ENCODE data around the gene TIGD3. TPM values are rescaled to one million over a fixed set of nuclear protein-coding genes. Genes with fewer than 3 reads are reported as not detected.
"Not testable (repeated sequence)": the region's sequence is repeated elsewhere in the genome, so short reads cannot be mapped to it uniquely, and the experiment has no call there.

The TIGD3 gene
- total and polyA plus RNA-seq, 2 donors (not counting 1 experiment from before 2014, with no cell fraction given) = 0.17 TPM; not detected in 1

DNA sequence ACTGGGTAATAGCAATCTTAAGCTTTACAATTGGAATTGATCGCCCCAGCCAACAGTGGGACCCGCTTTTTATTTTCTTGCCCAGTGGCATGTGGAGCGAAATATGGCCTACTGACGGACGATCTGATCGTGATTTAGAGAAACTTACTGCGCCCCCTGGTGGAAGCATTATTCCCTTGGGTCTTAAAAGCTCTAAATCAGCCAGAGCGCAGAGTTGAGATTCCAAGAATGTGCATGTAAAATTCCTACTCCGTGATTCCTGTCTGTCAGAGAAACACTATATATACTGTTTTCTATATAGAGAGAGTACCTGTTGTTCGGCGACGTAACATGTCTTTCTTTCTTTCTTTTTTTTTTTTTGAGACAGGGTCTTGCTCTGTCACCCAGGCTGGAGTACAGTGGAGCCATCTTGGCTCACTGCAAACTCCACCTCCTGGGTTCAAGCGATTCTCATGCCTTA, 24.6 kb upstream of the TIGD3 start:
- no peak overlapping the region for H3K4me2 ChIP-seq (ENCODE audit: extremely low read depth, insufficient read depth, low read length)
- no peak overlapping the region for H3K27ac ChIP-seq (ENCODE audit: insufficient read depth, low read length)
- TF ChIP-seq EZH2 (IDR thresholded peaks at IDR 0.05; ENCODE audit: low read length, missing control alignments) = no peak
- TF ChIP-seq, protein P1, sequence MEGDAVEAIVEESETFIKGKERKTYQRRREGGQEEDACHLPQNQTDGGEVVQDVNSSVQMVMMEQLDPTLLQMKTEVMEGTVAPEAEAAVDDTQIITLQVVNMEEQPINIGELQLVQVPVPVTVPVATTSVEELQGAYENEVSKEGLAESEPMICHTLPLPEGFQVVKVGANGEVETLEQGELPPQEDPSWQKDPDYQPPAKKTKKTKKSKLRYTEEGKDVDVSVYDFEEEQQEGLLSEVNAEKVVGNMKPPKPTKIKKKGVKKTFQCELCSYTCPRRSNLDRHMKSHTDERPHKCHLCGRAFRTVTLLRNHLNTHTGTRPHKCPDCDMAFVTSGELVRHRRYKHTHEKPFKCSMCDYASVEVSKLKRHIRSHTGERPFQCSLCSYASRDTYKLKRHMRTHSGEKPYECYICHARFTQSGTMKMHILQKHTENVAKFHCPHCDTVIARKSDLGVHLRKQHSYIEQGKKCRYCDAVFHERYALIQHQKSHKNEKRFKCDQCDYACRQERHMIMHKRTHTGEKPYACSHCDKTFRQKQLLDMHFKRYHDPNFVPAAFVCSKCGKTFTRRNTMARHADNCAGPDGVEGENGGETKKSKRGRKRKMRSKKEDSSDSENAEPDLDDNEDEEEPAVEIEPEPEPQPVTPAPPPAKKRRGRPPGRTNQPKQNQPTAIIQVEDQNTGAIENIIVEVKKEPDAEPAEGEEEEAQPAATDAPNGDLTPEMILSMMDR (conservative IDR thresholded peaks at IDR 0.05 in 1 of 2, IDR thresholded peaks at IDR 0.05 in 1 of 2; ENCODE audit: low read depth in 1 of 2, low read length in 2 of 2) = peak; percentile 70
- H2AFZ ChIP-seq (ENCODE audit: low read length) = no peak overlapping the region
- H3K9ac ChIP-seq (ENCODE audit: insufficient read depth, low read length) = no peak overlapping the region
- no peaks in the 10 kb centered on the region for H3K27me3 ChIP-seq (ENCODE audit: control insufficient read depth, insufficient read depth, low read length)
- no peak overlapping the region for H3K4me3 ChIP-seq (replicated peaks in 1 of 4; ENCODE audit: control extremely low read depth in 1 of 4, insufficient read depth in 1 of 4, low read depth in 3 of 4, low read length in 4 of 4)
- no peaks in the 10 kb centered on the region for H3K4me1 ChIP-seq (ENCODE audit: control insufficient read depth, extremely low read depth, insufficient read depth, low read length)
- DNase-seq (ENCODE audit: low read depth in 2 of 2) = peak; percentile 82 to 95
- H3K9me3 ChIP-seq (ENCODE audit: control insufficient read depth, insufficient read depth, low read depth, low read length) = no peaks in the 10 kb centered on the region
- H3K36me3 ChIP-seq (ENCODE audit: control insufficient read depth, insufficient read depth, low read length) = no peaks in the 10 kb centered on the region
- H3K79me2 ChIP-seq (ENCODE audit: control insufficient read depth, insufficient read depth, low read length) = peaks cover 12% of the 10 kb centered on the region
- no peaks in the 10 kb centered on the region for H4K20me1 ChIP-seq (ENCODE audit: control insufficient read depth, extremely low read depth, insufficient read depth, low read length)

DNA sequence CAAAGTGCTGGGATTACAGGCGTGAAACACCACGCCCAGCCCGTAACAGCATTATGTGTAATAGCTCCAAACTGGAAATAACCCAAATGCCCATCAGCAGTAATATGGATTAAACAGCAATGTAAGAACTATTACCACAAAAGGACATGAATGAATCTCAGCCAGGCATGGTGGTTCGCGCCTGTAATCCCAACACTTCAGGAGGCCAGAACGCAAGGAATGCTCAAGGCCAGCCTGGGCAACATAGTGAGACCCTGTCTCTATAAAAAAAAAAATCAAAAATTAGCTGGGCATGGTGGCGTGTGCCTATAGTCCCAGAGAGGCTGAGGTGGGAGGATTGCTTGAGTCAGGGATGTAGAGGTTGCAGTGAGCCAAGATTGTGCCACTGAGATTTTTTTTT, 24.0 kb upstream of the TIGD3 start:
- Histone ChIP-seq H3K27ac (ENCODE audit: insufficient read depth, low read length) (no peak overlapping the region), H3K36me3 (ENCODE audit: control insufficient read depth, insufficient read depth, low read length) (no peaks in the 10 kb centered on the region), H3K27me3 (ENCODE audit: control insufficient read depth, insufficient read depth, low read length) (no peaks in the 10 kb centered on the region), H4K20me1 (ENCODE audit: control insufficient read depth, extremely low read depth, insufficient read depth, low read length) (no peaks in the 10 kb centered on the region), H3K4me3 (replicated peaks in 1 of 4; ENCODE audit: control extremely low read depth in 1 of 4, insufficient read depth in 1 of 4, low read depth in 3 of 4, low read length in 4 of 4) (no peak overlapping the region), H3K79me2 (ENCODE audit: control insufficient read depth, insufficient read depth, low read length) (peaks cover 18% of the 10 kb centered on the region), H3K9me3 (ENCODE audit: control insufficient read depth, insufficient read depth, low read depth, low read length) (no peaks in the 10 kb centered on the region), H3K9ac (ENCODE audit: insufficient read depth, low read length) (no peak overlapping the region), H3K4me1 (ENCODE audit: control insufficient read depth, extremely low read depth, insufficient read depth, low read length) (no peaks in the 10 kb centered on the region), H3K4me2 (ENCODE audit: extremely low read depth, insufficient read depth, low read length) (no peak overlapping the region), H2AFZ (ENCODE audit: low read length) (no peak overlapping the region)
- no peak for TF ChIP-seq EZH2 (IDR thresholded peaks at IDR 0.05; ENCODE audit: low read length, missing control alignments)
- TF ChIP-seq, protein P1 (conservative IDR thresholded peaks at IDR 0.05 in 1 of 2, IDR thresholded peaks at IDR 0.05 in 1 of 2; ENCODE audit: low read depth in 1 of 2, low read length in 2 of 2) = no peak
- DNase-seq (ENCODE audit: low read depth in 2 of 2) = no peak

DNA sequence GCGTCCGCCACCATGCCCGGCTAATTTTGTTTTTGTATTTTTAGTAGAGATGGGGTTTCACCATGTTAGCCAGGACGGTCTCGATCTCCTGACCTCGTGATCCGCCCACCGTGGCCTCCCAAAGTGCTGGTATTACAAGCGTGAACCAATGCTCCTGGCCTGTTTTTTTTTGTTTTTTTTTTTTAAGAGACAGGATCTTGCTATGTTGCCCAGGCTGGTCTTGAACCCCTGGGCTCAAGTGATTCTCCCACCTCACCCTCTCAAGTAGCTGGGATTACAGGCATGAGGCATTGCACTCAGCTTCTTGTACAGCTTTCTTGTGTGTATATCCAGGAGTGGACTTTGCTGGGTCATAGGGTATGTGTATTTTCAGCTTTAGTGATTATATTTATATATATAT, 22.0 kb upstream of the TIGD3 start:
- not testable (repeated sequence) for DNase-seq (ENCODE audit: low read depth in 2 of 2); H4K20me1 ChIP-seq (ENCODE audit: control insufficient read depth, extremely low read depth, insufficient read depth, low read length)

More for the DNA sequence above, 22.0 kb upstream of the TIGD3 start:
- H3K9ac ChIP-seq (ENCODE audit: insufficient read depth, low read length); H3K27ac ChIP-seq (ENCODE audit: insufficient read depth, low read length); H3K36me3 ChIP-seq (ENCODE audit: control insufficient read depth, insufficient read depth, low read length); H3K9me3 ChIP-seq (ENCODE audit: control insufficient read depth, insufficient read depth, low read depth, low read length); H3K4me3 ChIP-seq (replicated peaks in 1 of 4; ENCODE audit: control extremely low read depth in 1 of 4, insufficient read depth in 1 of 4, low read depth in 3 of 4, low read length in 4 of 4); H2AFZ ChIP-seq (ENCODE audit: low read length); H3K4me1 ChIP-seq (ENCODE audit: control insufficient read depth, extremely low read depth, insufficient read depth, low read length); H3K27me3 ChIP-seq (ENCODE audit: control insufficient read depth, insufficient read depth, low read length); H3K4me2 ChIP-seq (ENCODE audit: extremely low read depth, insufficient read depth, low read length): not testable (repeated sequence)
- H3K79me2 ChIP-seq (ENCODE audit: control insufficient read depth, insufficient read depth, low read length) = peaks cover 35% of the 10 kb centered on the region
